HepG2 (cell line): Measurements from ENCODE around the gene PTEN. TPM values are rescaled to one million over a fixed set of nuclear protein-coding genes. Genes with fewer than 3 reads are reported as not detected.

Experiments
- ARNTL ChIP-seq: sonication (generic); formaldehyde crosslinking; IDR thresholded peaks from 2 replicates; pipeline ENCODE4 v1.4.0; 2020; ENCODE audit warnings: mild to moderate bottlenecking, missing genetic modification reagents
- ATRX ChIP-seq: sonication (generic); formaldehyde crosslinking; IDR thresholded peaks from 2 replicates; pipeline ENCODE4 v1.4.0; 2020; ENCODE audit warnings: missing genetic modification reagents, borderline replicate concordance
- BORCS8-MEF2B ChIP-seq: sonication (generic); formaldehyde crosslinking; IDR thresholded peaks from 2 replicates; pipeline ENCODE4 v1.8.0; 2022; ENCODE audit warnings: mild to moderate bottlenecking, missing genetic modification reagents
- BRCA1 ChIP-seq: sonication (generic); formaldehyde crosslinking; IDR thresholded peaks from 2 replicates; pipeline ENCODE4 v1.4.0; 2020; ENCODE audit warnings: missing genetic modification reagents
- CBX1 ChIP-seq: IDR thresholded peaks from one replicate; pipeline ENCODE4 v1.6.1; 2016; ENCODE audit warnings: antibody characterized with exemption, low read depth
- EHMT2 ChIP-seq: fragments of 200-600 bp; sonication (generic); IDR thresholded peaks from 2 replicates; pipeline ENCODE4 v1.7.0; 2017; ENCODE audit warnings: antibody characterized with exemption, low read depth, low read length, borderline replicate concordance
- ELF3 ChIP-seq: IDR thresholded peaks from 2 replicates; pipeline ENCODE4 v1.6.1; 2016; ENCODE audit warnings: missing genetic modification reagents, missing compliant biosample characterization
- ETV6 ChIP-seq: sonication (generic); formaldehyde crosslinking; conservative IDR thresholded peaks from 2 replicates; pipeline ENCODE4 v1.4.0; 2020; ENCODE audit warnings: missing genetic modification reagents
- GATA4 ChIP-seq: sonication (generic); IDR thresholded peaks from 2 replicates; pipeline ENCODE4 v1.6.1; 2016; ENCODE audit warnings: antibody characterized with exemption, low read depth, borderline replicate concordance
- KLF12 ChIP-seq: sonication (generic); formaldehyde crosslinking; IDR thresholded peaks from 2 replicates; pipeline ENCODE4 v1.4.0; 2020; ENCODE audit warnings: missing genetic modification reagents, borderline replicate concordance
- MED1 ChIP-seq: sonication (generic); formaldehyde crosslinking; IDR thresholded peaks from 2 replicates; pipeline ENCODE4 v1.4.0; 2020; ENCODE audit warnings: missing genetic modification reagents
- MEIS1 ChIP-seq: sonication (generic); formaldehyde crosslinking; IDR thresholded peaks from 2 replicates; pipeline ENCODE4 v1.9.0; 2021; ENCODE audit warnings: mild to moderate bottlenecking, missing genetic modification reagents, moderate library complexity, borderline replicate concordance
- MEIS2 ChIP-seq: sonication (generic); formaldehyde crosslinking; IDR thresholded peaks from 2 replicates; pipeline ENCODE4 v1.9.0; 2021; ENCODE audit warnings: mild to moderate bottlenecking, missing genetic modification reagents
- RXRA ChIP-seq: sonication (generic); formaldehyde crosslinking; IDR thresholded peaks from 2 replicates; pipeline ENCODE4 v1.5.1; 2020; ENCODE audit warnings: missing genetic modification reagents
- SIN3B ChIP-seq: fragments of 150-350 bp; IDR thresholded peaks from 2 replicates; pipeline ENCODE4 v1.6.1; 2014; ENCODE audit warnings: low read length
- SPEN ChIP-seq: sonication (generic); formaldehyde crosslinking; IDR thresholded peaks from 2 replicates; pipeline ENCODE4 v1.5.1; 2020; ENCODE audit warnings: low read depth, mild to moderate bottlenecking, missing genetic modification reagents
- TEAD2 ChIP-seq: sonication (generic); formaldehyde crosslinking; IDR thresholded peaks from 2 replicates; pipeline ENCODE4 v1.9.0; 2021; ENCODE audit warnings: missing genetic modification reagents
- ZNF331 ChIP-seq: sonication (generic); formaldehyde crosslinking; IDR thresholded peaks from 2 replicates; pipeline ENCODE4 v1.4.0; 2020; ENCODE audit warnings: missing genetic modification reagents
- ZNF33B ChIP-seq: sonication (generic); formaldehyde crosslinking; IDR thresholded peaks from 2 replicates; pipeline ENCODE4 v1.5.1; 2020; ENCODE audit warnings: mild to moderate bottlenecking, missing genetic modification reagents
- ZNF562 ChIP-seq: sonication (generic); formaldehyde crosslinking; IDR thresholded peaks from 2 replicates; pipeline ENCODE4 v1.8.0; 2022; ENCODE audit warnings: missing genetic modification reagents, borderline replicate concordance
- ZNF720 ChIP-seq: sonication (generic); formaldehyde crosslinking; IDR thresholded peaks from 2 replicates; pipeline ENCODE4 v1.4.0; 2020; ENCODE audit warnings: missing genetic modification reagents
- ZSCAN20 ChIP-seq: sonication (generic); formaldehyde crosslinking; IDR thresholded peaks from 2 replicates; pipeline ENCODE4 v1.4.0; 2020; ENCODE audit warnings: missing genetic modification reagents, mild to moderate bottlenecking, borderline replicate concordance
- polyA plus RNA-seq, 8 experiments: library from polyadenylated mRNA; depleted of rRNA in 3 of 8; stranded (reverse) in 7 of 8; unstranded in 1 of 8; fragments of >200 nt; fragmentation: Illumina TruSeq in 4 of 8; extraction: Trizol in 4 of 8; gene quantifications; 2 replicates each; pipeline versions ENCODE4 v1.2.1 to v1.2.3, GENCODE V29; 2011 to 2016; ENCODE audit warnings: low read depth in 4 of 8, missing spikeins in 1 of 8, mixed read lengths in 1 of 8; ENCODE audit not compliant: insufficient read depth in 1 of 8
- total RNA-seq, 5 experiments: library from RNA; depleted of rRNA; stranded (reverse); fragments of >200 nt; fragmentation: Illumina TruSeq; extraction: Trizol; gene quantifications; 2 replicates each; pipeline ENCODE4 v1.2.3, GENCODE V29; 2016; ENCODE audit warnings: low read depth in 1 of 5
- TF ChIP-seq, protein P1 (sequence below): IDR thresholded peaks from 2 replicates; pipeline ENCODE4 v1.6.1; 2016; ENCODE audit warnings: mild to moderate bottlenecking
- TF ChIP-seq, protein P2 (sequence below): sonication (generic); formaldehyde crosslinking; IDR thresholded peaks from 2 replicates; pipeline ENCODE4 v1.8.0; 2022; ENCODE audit warnings: missing genetic modification reagents, mild to moderate bottlenecking, borderline replicate concordance
- TF ChIP-seq, protein P3 (sequence below): IDR thresholded peaks from 2 replicates; pipeline ENCODE4 v1.6.1; 2016; ENCODE audit warnings: mild to moderate bottlenecking, missing biosample characterization, missing genetic modification reagents
- TF ChIP-seq, protein P4 (sequence below): IDR thresholded peaks from 2 replicates; pipeline ENCODE4 v1.6.1; 2012; ENCODE audit warnings: inconsistent platforms
- TF ChIP-seq, protein P5 (sequence below): sonication (generic); formaldehyde crosslinking; IDR thresholded peaks from 2 replicates; pipeline ENCODE4 v1.9.0; 2021; ENCODE audit warnings: missing genetic modification reagents, borderline replicate concordance

Gene PTEN
- total and polyA plus RNA-seq, 2 of the 13 experiments (the other 11 are each of a cell fraction or from before 2014, with no cell fraction given): 30.3 to 61.3 TPM

DNA sequence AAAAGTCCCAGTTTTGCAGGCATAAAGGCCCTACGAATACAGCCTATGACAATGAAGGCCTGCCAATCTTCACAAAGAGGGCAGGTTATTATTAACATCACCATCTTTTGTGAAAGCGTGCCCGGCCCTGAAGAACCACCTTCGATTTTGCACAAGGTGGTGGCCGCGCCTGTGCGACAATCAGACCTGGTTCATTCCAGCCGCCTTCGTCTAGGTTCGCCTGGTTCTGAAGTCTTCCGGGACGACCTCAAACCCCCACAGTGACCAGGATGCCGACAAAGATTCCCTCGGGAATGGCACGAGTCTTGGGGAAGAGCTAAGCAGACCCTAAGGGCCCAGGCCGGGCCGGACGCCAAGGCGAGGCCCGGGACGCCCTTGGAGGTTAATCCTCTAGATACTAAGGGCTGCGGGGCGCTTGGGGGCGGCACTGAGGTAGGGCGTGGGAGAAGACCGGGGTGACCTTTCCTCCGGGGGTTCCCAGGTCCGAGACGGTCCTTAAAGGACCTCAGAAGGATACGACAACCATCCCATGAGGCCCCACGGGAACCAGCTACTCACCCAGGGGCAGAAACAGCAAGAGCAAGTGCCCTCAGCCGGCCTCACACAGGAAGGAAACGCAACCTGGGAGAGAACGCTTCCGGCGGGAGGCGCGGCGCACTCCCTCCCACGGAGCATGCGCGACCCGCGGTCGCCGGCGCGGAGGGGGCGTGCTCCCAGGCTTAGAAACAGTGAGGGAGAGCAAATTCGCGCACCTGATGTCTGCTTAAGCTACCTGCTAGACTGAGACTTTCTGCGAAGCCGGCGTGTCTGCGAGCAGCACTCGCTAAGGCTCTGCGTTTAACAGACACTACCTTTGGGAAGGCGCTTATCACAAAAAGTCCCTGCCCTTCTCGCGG lies 45.6 kb upstream of the PTEN start, which contains the start of gene ATAD1 (continued):
- TF ChIP-seq ZSCAN20 (CRISPR knock-in tag) (peak; percentile 91), MEIS2 (CRISPR knock-in tag) (peak; percentile 77; the same call in 1 of the 2 replicates), BRCA1 (CRISPR knock-in tag) (no peak), ZNF33B (CRISPR knock-in tag) (peak; percentile 63; the same call in 1 of the 2 replicates), ZNF562 (no peak), ELF3 (peak; percentile 15; the same call in 1 of the 2 replicates), RXRA (CRISPR knock-in tag) (peak; percentile 86), ARNTL (CRISPR knock-in tag) (no peak; the same call in 1 of the 2 replicates), EHMT2 (no peak), TEAD2 (CRISPR knock-in tag) (peak; percentile 65; the same call in 1 of the 2 replicates), GATA4 (no peak), ETV6 (CRISPR knock-in tag) (no peak), ATRX (CRISPR knock-in tag) (no peak), KLF12 (CRISPR knock-in tag) (peak; percentile 72; the same call in 1 of the 2 replicates), ZNF331 (peak; percentile 81), BORCS8-MEF2B (CRISPR knock-in tag) (peak; percentile 45; the same call in 1 of the 2 replicates), SPEN (CRISPR knock-in tag) (peak; percentile 84; the same call in 1 of the 2 replicates), CBX1 (no peak), SIN3B (0 out of 2 replicates have a peak, but pooled peaks have one; percentile 34), MED1 (peak; percentile 33; the same call in 1 of the 2 replicates), ZNF720 (CRISPR knock-in tag) (no peak), MEIS1 (CRISPR knock-in tag) (peak; percentile 23; the same call in 1 of the 2 replicates)
- TF ChIP-seq, protein P1, sequence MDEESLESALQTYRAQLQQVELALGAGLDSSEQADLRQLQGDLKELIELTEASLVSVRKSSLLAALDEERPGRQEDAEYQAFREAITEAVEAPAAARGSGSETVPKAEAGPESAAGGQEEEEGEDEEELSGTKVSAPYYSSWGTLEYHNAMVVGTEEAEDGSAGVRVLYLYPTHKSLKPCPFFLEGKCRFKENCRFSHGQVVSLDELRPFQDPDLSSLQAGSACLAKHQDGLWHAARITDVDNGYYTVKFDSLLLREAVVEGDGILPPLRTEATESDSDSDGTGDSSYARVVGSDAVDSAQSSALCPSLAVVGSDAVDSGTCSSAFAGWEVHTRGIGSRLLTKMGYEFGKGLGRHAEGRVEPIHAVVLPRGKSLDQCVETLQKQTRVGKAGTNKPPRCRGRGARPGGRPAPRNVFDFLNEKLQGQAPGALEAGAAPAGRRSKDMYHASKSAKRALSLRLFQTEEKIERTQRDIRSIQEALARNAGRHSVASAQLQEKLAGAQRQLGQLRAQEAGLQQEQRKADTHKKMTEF (CRISPR knock-in tag): peak; percentile 63
- TF ChIP-seq, protein P2, sequence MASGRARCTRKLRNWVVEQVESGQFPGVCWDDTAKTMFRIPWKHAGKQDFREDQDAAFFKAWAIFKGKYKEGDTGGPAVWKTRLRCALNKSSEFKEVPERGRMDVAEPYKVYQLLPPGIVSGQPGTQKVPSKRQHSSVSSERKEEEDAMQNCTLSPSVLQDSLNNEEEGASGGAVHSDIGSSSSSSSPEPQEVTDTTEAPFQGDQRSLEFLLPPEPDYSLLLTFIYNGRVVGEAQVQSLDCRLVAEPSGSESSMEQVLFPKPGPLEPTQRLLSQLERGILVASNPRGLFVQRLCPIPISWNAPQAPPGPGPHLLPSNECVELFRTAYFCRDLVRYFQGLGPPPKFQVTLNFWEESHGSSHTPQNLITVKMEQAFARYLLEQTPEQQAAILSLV (CRISPR knock-in tag): 0 out of 2 replicates have a peak, but pooled peaks have one; percentile 5
- TF ChIP-seq, protein P3, sequence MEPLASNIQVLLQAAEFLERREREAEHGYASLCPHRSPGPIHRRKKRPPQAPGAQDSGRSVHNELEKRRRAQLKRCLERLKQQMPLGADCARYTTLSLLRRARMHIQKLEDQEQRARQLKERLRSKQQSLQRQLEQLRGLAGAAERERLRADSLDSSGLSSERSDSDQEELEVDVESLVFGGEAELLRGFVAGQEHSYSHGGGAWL: peak; percentile 65
- TF ChIP-seq, protein P4, sequence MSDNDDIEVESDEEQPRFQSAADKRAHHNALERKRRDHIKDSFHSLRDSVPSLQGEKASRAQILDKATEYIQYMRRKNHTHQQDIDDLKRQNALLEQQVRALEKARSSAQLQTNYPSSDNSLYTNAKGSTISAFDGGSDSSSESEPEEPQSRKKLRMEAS: peak; percentile 46; the same call in 1 of the 2 replicates
- TF ChIP-seq, protein P5, sequence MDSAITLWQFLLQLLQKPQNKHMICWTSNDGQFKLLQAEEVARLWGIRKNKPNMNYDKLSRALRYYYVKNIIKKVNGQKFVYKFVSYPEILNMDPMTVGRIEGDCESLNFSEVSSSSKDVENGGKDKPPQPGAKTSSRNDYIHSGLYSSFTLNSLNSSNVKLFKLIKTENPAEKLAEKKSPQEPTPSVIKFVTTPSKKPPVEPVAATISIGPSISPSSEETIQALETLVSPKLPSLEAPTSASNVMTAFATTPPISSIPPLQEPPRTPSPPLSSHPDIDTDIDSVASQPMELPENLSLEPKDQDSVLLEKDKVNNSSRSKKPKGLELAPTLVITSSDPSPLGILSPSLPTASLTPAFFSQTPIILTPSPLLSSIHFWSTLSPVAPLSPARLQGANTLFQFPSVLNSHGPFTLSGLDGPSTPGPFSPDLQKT (CRISPR knock-in tag): no peak; the same call in 1 of the 2 replicates
